Nasal cavity respiratory epithelium epithelial cell of viscerocranial mucosa (primary cell): ENCODE measurements around the gene TP53AIP1. TPM values are rescaled to one million over a fixed set of nuclear protein-coding genes. Genes with fewer than 3 reads are reported as not detected.

Source experiments
- total RNA-seq: library from RNA; depleted of rRNA; stranded (reverse); fragments of >200 nt; gene quantifications from 2 replicates; pipeline ENCODE4 v1.2.3, GENCODE V29; 2014

The TP53AIP1 gene, protein sequence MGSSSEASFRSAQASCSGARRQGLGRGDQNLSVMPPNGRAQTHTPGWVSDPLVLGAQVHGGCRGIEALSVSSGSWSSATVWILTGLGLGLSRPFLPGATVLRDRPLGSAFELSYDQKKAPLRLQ
- 1.6 and 2.7 TPM in 2 replicates for total RNA-seq

DNA sequence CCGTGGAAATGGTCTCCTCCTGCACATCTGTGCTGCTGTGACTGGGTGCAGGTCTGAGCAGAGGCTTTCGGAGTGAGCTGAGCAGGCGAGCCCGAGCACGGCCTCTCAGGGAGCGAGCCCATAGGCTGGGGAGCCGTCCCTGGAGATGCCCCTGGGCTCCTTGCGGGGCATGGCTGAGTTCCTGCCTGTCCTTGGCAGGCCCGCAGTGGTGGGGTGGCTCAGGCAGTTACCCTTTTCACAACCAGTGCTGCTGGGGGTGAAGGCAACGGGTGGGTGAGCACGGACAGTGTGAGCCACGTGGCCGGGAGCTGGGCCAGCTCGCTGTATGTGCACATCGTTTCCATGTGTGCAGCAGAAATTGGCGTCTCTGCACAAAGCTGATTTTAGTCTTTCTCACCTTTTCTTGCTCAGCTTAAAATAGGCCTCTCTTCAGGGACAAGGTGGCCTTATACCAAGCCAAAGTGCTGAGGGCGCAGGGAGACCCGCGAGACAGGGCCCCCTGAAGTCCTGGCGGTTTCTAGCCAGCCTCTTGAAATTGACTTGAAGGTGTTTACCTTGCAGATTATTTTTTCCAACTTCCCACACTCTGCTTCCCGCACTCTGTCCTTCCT lies at the start of gene TP53AIP1:
Gene TP53AIP1 (minus strand): TSS at position 55 of the 611 bp plus-strand sequence. CDS start 5,053 bp downstream, outside the sequence.

DNA sequence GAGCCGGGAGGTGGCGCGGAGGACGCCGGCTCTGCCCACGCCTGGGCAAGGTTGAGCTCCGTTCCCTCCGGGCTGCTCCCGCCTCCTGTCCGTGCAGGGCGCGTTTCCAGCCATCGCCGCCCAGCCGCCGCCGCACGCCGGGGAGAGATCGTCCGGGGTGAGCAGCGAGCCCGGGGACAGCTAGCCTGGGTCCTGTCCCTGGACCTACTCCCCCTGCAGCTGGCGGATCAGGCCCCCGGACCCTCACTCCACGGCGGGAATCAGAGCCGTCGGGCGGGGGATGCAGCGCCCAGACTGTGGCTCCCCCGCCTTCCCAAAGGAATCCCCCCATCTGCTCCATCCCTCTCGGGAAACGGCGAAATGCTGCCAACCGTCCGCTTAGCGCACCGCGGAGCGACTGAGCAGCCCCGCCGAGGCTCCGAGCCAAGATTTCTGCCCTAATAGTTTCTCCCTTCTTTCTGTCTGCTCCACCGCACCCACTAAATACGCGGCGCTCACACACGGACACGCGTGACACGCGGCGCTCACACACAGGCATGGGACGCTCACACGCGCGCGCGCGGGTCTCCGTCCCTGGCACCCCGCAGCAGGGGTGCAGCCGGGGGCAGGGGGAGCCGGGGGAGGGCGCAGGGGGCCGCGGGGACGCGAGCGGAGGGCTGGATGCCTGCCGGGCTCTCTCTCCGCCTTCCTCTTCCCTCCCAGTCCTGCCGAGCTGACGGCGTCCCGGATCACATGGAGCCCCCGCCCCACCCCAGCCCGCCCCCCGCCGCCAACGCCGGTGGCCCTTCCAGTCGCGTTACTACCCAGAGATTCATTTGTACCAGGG lies 51.9 kb downstream of the TP53AIP1 start, which contains the start of gene KCNJ5:
Gene KCNJ5 (plus strand): TSS at position 814 of the 826 bp plus-strand sequence. CDS start 19,918 bp downstream, outside the sequence.

Other genes with a start within 250 kb of the TP53AIP1 start
- 0.68 and 3.1 TPM in 2 replicates for gene FLI1, start 248.8 kb downstream of the TP53AIP1 start, total RNA-seq
- 0.07 TPM in 1 of 2 replicates, not detected in the other for gene KCNJ1, start 75.6 kb downstream of the TP53AIP1 start, total RNA-seq
- gene KCNJ5, start 51.5 kb downstream of the TP53AIP1 start, total RNA-seq, result 2.7 and 21.1 TPM in 2 replicates
- 41.7 and 48.0 TPM in 2 replicates for gene ARHGAP32, start 249.5 kb upstream of the TP53AIP1 start, total RNA-seq